RWPE1 (cell line): ENCODE results near the gene PI4KB.
A peak's percentile ranks its signal among the peaks of the same experiment; 100 is the strongest.

Experiments
- CTCF ChIA-PET: fragments of 350-600 bp; sonication (Branson Sonifier 250); formaldehyde crosslinking; extraction: SDS; loops from one replicate; lab custom pipeline; 2021; lab: Yijun Ruan, JAX
- POLR2A ChIA-PET: fragments of 400-600 bp; formaldehyde crosslinking; extraction: SDS; loops from one replicate; lab custom pipeline; 2020; ENCODE audit warnings: antibody characterized with exemption; ENCODE audit not compliant: low non-redundant PET; lab: Yijun Ruan, JAX
- DNase-seq: peaks from one replicate; pipeline ENCODE4 v3.0.0; 2012; ENCODE audit warnings: low spot score
- H3K27ac ChIP-seq: fragments of 450-650 bp; 2 replicates; pipeline ENCODE4 v1.5.1; 2017
- TF ChIP-seq, protein P1 (sequence below): fragments of 450-650 bp; conservative IDR thresholded peaks from 2 replicates; pipeline ENCODE4 v1.5.1; 2017; ENCODE audit warnings: low read depth, mild to moderate bottlenecking

PI4KB gene

DNA sequence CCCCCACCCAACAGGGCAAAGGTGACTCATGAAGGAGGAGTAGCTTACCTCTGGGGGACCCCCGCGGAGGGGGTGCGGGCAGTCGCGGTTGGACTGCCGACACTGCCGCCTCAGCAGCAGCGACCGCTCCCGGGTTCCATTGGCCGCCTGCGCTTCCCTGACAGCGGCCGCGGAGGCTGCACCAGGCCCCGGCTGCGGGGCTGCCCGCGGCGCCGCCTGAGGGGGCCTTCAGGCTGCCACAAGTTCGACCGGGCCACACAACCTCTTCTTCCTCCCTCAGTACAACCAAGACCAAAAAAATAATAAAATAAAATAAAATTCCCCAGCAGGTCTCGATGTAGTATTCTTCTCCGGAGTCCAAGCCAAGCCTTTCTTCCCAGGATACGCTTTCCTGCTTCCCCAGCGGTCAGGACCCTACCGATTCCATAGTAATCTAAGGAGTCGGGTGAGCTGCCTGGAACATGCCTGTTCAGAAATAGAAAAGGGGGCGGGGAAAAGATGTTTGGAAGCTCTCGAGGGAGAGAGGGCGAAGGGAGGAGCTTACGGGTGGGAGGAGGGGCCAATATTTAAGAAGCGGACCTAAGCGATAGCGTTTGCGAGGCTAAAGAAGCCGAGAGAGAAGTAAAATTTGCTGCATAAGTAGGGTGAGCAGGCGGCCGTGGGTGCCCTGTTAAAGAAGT is at the start of gene PI4KB:
Gene PI4KB (minus strand): TSS at position 194 of the 680 bp plus-strand sequence. CDS start 10,935 bp downstream, outside the sequence.
- peak within 1 kb of the TSS; percentile 88 for H3K27ac ChIP-seq
- CTCF ChIA-PET: interaction anchor here (0.7 to 1.4 kb wide), 3 partner anchors 14 to 27 kb away, joined by 3 to 5 read pairs (median 4); no protein-coding TSS in a partner anchor
- TF ChIP-seq, protein P1, sequence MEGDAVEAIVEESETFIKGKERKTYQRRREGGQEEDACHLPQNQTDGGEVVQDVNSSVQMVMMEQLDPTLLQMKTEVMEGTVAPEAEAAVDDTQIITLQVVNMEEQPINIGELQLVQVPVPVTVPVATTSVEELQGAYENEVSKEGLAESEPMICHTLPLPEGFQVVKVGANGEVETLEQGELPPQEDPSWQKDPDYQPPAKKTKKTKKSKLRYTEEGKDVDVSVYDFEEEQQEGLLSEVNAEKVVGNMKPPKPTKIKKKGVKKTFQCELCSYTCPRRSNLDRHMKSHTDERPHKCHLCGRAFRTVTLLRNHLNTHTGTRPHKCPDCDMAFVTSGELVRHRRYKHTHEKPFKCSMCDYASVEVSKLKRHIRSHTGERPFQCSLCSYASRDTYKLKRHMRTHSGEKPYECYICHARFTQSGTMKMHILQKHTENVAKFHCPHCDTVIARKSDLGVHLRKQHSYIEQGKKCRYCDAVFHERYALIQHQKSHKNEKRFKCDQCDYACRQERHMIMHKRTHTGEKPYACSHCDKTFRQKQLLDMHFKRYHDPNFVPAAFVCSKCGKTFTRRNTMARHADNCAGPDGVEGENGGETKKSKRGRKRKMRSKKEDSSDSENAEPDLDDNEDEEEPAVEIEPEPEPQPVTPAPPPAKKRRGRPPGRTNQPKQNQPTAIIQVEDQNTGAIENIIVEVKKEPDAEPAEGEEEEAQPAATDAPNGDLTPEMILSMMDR: no peak
- POLR2A ChIA-PET: interaction anchor here (0.5 kb wide), 1 partner anchor 30 kb away, joined by 5 read pairs; no protein-coding TSS in a partner anchor
- DNase-seq: peak; percentile 98

DNA sequence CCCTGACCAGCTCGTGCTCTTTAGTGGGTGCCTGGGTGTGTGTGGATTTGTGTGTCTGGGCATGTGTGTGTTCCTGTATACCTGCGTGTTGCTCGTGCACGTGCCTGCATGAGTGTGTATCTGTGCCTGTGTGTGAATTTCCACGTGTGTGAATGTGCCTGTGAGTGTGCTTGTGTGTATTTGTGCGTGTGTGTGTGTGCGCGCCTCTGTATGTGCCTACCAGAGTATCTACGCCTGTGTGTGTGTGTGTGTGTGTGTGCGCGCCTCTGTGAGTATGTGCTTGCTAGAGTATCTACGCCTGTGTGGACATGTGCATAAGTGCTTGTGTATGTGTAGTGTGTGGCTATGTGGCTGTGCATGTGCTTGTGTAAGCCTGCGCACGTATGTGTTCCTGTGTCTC is 46.0 kb upstream of the PI4KB start:
- DNase-seq: no peak
- H3K27ac ChIP-seq: peak overlapping the region; percentile 83
- POLR2A ChIA-PET: no interaction called here
- TF ChIP-seq, protein P1: no peak
- CTCF ChIA-PET: no interaction called here

DNA sequence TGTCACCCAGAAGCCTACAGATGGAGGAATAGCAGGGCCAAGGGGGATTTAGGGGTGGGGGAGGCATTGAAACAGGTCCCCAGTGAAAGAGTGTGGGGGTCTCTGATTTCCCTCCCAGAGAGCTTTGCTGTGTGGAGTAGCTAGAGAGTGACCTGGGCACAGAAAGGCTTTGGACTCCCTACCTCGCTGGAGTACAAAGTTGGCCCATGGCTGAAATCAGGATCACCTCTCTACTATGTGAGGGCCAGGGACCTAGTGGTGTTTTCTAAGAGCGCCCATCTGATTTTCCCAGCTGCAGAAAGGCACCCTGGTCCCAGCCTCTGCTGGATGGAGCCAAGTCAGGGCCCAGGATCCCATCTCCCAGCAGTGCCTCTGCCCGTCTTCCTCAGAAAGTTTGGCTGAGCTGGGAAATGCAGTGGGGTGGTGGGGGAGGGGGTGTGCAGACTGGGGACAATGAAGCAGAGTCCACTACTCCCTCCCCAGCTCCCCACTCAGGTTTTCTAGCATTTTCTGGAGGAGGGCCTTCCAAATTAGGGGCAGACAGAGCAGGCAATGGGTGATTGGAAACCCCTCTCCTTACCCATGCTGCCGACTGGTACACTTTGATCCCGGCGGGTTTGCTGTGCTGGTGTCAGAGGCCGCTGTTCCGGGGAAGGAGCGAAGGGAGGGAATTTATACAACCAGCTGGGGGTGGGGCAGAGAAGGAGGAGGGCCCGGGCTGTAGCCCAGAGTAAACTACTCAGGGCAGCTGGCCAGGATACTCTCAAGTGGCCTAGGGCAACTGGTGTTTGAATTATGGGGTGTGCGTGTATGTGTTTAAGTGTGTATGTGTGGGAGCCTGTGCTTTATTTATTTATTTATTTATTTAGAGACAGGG is 45.1 kb upstream of the PI4KB start, which contains the start of gene SELENBP1:
Gene SELENBP1 (minus strand): TSS at position 648 of the 877 bp plus-strand sequence. CDS start 64 bp downstream, at position 584.
- DNase-seq: peak; percentile 38
- TF ChIP-seq, protein P1: no peak
- ChIA-PET POLR2A (no interaction called here), CTCF (interaction anchor here (0.6 kb wide), 2 partner anchors 20 to 25 kb away, joined by 3 read pairs; no protein-coding TSS in a partner anchor)
- peak within 1 kb of the TSS; percentile 83 for H3K27ac ChIP-seq

DNA sequence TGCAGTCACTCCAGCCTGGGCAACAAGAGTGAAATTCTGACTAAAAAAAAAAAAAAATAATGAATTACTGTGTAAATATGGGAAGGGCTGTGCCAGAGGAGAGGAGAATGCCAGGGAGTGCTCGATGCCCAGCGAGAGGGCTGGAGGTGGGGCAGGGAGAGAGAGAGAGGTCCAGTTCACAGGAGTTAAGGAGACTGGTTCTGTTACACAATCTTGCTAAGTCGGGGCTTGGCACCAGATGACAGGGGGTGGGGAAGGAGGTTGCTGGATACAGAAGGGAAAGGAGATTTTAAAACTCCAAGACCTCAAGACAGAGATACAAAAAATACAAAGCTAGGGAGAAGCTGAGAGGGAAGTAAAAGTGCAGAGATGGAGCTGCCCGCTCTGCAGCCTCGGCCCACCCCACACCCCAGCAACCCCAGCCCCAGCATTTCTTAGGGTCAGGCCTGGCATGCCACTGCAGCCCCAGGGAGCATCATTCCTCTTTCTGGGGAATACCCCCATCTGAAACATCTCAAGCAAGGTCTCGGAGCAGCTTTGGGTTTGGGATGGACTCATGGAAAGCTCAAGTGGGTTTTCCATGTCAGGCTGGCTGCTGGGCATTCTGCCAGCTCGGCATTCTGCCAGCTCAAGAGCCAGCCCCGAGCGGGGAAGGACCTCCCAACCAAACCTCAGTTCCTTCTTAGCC is 44.3 kb upstream of the PI4KB start:
- CTCF ChIA-PET: interaction anchor here (0.6 kb wide), 1 partner anchor 26 kb away, joined by 3 read pairs; no protein-coding TSS in a partner anchor
- TF ChIP-seq, protein P1: no peak
- peak; percentile 42 for DNase-seq
- peak overlapping the region; percentile 83 for H3K27ac ChIP-seq
- POLR2A ChIA-PET: no interaction called here

DNA sequence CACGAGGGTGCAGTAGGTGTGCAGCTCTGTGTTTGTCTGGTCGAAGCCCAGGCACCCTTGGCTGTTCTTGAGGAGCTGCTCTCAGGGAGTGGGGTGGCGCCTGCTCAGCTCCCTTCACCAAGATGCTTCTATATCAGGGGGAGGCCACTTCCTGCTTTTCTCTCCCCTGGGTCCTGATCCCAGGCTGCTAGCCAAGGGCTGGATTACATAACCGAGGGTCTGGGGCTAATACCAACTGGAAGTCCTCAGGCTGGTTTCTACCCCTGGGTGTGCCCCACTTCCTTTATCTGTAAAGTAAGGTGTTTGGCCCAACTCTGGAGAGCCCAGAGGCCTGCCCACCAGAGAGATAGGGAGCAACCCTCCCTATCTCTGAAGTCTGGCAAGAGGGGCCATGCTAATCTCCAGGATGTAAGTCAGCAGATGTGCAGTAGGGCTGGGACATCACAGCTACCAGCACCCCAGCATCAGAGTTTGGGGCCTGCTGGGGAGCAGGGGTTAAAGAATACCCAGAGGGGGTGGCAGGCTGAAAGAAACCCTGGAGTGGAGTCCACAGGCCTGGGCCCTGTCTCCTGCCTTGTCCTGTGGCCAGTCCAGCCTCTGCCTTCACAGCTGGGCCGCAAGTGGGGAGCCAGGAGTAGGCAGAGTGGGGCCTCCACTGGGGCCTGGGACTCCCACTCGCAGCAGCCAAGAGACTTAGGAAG is 43.1 kb upstream of the PI4KB start:
- POLR2A ChIA-PET: no interaction called here
- CTCF ChIA-PET: no interaction called here
- no peak for DNase-seq
- peak overlapping the region; percentile 83 for H3K27ac ChIP-seq
- TF ChIP-seq, protein P1: no peak
